HG03442 (cell line): ENCODE results near the gene EFCAB6.

ENCODE experiments used
- ATAC-seq: cut with Tn5 transposase; IDR thresholded peaks from one replicate; pipeline ENCODE4 v1.9.1; 2021; ENCODE audit warnings: mild to moderate bottlenecking, moderate library complexity; ENCODE audit not compliant: unreplicated experiment

The EFCAB6 gene

GRCh38 chr22:43488031-43488866 lies 323.9 kb downstream of the EFCAB6 start:
- no peak for ATAC-seq

- ATAC-seq, result no peak
Observed at GRCh38 chr22:43487311-43488030, 324.6 kb downstream of the EFCAB6 start.

- ATAC-seq, result no peak
Observed at GRCh38 chr22:43485502-43486089, 326.5 kb downstream of the EFCAB6 start.

GRCh38 chr22:43484227-43484626 lies 327.9 kb downstream of the EFCAB6 start:
- ATAC-seq, result no peak

GRCh38 chr22:43483669-43484068 lies 328.4 kb downstream of the EFCAB6 start:
- no peak for ATAC-seq

- no peak for ATAC-seq
Observed at GRCh38 chr22:43483266-43483665, 328.8 kb downstream of the EFCAB6 start.

GRCh38 chr22:43482318-43482625 lies 329.8 kb downstream of the EFCAB6 start:
- ATAC-seq, result no peak

GRCh38 chr22:43481568-43482317 lies 330.4 kb downstream of the EFCAB6 start:
- no peak for ATAC-seq

GRCh38 chr22:43479962-43480361 lies 332.1 kb downstream of the EFCAB6 start:
- ATAC-seq, result no peak

GRCh38 chr22:43479301-43479950 lies 332.7 kb downstream of the EFCAB6 start:
- ATAC-seq, result no peak
